GM18951 (cell line): ENCODE results near the gene VENTX.

ENCODE experiments used
- POLR2A ChIP-seq: IDR thresholded peaks from 4 replicates; pipeline ENCODE4 v1.6.1; 2011; ENCODE audit warnings: mild to moderate bottlenecking; ENCODE audit not compliant: insufficient read length, insufficient read depth; ENCODE audit errors: extremely low read depth
- in situ Hi-C: fragments of 300-500 bp; cut with MboI; formaldehyde crosslinking; loops from one replicate; pipeline ENCODE4 v1.12.0; 2022; ENCODE audit warnings: low sequenced_read_pairs, mixed read lengths, inconsistent platforms; ENCODE audit not compliant: unreplicated experiment

Gene VENTX

DNA sequence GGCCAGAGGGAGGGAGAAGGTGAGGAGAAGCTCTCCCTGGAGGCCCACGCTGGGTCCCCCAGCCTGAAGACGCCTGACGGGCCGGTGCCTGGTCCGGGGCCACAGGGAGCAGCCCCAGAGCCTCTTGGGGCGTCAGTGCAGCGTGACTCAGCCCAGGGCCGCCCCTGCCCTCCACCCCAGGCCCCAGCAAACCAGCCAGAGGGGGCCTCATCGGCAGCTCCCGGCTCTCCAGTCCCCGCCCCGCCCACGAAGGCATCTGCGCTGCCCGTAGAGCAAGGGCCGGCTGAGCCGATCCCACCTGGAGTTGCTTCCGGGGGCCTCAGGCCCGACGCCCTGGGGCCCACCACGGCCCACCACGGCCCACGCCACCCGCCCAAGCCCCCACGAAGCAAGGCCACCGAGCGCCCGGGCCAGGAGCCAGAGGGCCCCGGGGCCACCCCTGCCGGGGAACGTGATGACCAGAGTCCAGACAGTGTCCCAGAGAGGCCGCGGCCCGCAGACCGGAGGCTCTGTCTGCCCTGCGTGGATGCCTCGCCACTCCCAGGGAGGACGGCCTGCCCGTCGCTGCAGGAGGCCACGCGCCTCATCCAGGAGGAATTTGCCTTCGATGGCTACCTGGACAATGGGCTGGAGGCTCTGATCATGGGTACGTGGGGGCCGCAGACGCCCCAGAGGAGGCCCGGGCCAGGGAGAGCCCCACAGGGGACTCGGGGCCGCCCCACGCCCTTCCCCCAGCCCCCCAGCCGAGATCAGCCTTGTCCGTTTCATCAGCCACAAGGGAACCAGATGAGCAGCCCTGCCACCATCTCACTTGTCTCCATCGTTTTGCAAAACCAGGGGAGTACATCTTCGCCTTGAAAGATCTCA lies 38.8 kb upstream of the VENTX start:
- in situ Hi-C loops, result no loop called here
- no peak for TF ChIP-seq POLR2A

DNA sequence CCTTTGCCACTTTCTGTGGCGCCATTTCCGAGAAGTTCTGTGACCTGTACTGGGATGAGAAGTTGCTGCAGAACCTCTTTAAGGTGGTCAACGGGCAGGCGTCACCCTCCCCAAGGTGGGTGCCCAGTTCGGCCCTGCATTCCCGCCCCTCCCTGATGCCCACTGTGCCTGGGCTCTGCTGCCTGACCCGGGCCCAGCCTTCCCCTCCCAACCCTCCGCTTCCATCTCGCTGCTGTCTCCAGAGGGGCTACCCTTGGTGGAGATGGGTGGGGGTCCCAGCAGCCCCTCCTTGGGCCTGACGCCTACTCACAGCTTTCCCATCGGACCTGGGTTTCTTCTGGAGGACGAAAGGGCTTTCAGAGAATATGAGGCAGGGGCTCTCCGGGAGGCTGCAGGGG lies 38.2 kb upstream of the VENTX start:
- in situ Hi-C loops, result no loop called here
- no peak for TF ChIP-seq POLR2A

DNA sequence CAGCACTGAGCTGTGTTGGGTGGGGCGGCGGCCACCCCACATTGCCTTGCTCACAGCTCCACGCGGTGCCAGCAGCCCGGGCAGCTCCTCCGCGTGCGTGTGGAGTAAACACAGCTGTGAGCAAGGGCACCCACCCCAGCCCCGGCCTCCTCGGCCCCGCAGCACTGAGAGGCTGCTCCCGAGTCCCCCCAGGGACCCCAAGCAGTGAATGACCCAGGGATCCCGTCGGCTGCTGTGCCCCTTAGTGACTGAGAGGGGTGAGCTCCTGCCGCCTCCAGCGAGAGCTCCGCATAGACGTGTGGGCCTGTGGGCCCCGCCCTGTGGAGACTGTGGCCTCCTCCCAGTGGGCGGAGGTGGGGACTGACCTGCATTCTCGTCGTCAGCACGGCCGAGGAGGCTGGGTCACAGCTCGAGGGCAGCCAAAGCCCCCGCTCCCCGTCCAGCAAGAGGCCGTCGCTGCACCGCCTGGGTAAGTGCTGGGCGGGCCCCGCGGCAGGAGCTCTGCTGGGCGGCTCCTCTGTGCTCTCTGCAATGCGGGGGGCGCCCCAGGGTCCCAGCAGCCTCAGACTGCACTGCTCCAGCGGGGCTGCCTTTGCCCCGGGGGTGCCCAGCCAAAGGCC lies 37.6 kb upstream of the VENTX start:
- in situ Hi-C loops, result no loop called here
- TF ChIP-seq POLR2A, result no peak

DNA sequence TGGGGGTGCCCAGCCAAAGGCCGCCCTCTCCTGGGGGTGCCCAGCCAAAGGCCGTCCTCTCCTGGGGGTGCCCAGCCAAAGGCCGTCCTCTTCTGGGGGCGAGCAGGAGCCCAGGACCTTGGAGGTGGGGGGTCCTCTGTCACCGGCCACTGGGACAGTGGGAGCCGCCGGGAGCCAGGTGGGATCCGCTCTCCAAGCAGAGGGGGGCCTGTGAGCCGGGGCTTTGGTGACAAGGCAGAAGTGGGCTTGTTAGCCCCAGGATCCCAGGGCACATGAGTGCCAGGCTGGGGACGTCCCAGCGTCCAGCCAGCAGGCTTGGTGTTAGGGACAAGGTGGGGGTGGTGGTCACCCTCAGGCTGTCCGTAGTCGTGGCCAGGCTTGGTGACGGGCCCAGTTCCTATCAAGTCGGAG lies 37.0 kb upstream of the VENTX start:
- in situ Hi-C loops, result no loop called here
- TF ChIP-seq POLR2A, result no peak

DNA sequence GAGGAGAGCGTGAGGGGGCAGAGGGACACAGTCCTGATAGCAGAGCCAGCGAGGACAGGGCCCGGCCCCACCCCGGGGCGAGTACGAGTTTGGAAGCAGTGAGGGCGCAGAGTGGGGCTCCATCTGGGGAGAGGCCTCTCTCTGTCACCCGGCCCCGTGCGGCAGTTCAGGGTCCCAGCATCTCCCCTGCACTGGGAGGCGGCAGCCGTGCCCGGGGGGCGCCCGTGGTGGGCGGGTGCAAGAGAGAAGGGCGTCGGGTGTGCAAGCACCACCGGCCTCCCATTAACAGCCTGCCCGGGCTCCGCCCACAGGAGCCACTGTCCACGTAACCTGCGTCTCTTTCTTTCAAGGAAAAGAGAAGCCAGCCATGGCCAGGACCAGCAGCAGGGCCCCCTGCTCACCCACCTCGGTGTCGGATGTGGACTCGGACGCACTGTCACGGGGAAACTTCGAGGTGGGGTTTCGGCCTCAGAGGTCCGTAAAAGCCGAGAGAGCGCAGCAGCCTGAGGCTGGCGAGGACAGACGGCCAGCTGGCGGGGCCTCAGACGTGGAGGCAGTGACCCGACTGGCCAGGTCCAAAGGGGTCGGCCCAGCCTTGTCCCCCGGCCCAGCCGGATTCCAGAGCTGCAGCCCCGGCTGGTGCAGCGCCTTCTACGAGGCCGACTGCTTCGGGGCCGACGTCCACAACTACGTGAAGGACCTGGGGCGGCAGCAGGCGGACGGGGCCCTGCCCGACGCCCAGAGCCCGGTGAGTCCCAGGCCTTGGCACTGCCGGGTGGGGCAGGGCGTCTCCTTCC lies 36.3 kb upstream of the VENTX start:
- in situ Hi-C loops, result no loop called here

DNA sequence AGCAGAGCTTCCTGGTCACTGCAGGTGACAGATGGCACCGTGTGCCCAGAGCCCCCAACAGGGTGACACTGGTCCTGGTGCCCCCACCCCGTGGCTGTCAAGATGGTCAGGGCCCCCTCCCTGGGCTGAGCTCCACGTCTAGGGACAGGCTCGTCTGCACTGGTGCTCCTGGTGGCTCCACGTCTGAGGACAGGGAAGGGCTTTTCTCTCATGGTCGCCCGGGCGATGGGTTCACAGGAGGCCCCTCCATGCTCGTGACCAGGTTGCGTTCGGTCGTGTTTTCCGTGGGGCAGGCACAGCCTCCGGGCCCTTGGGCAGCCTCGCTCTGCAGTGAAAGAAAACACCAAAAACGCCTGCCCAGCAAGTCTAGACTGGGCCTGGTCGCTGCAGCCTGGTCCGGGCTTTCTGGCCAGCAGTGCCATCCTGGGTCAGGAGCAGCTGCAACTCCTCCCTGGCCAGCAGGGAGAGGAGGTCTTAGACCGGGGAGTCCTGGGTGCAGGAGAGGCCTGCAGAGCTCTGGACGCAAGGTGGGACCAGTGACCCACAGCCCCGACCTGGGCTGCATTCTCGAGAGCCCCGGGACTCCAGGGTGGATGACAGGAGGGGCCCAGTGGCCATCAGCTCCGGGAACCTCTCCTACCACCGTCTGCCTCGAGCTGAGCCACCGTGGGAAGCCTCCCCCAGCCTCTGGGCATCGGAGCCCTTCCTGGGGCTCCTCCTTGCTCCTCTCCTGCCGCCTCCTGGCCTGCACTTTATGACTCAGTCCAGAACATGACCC lies 35.5 kb upstream of the VENTX start:
- in situ Hi-C loops, result no loop called here
- TF ChIP-seq POLR2A, result no peak

More for the DNA sequence above, 36.3 kb upstream of the VENTX start:
- no peak for TF ChIP-seq POLR2A

DNA sequence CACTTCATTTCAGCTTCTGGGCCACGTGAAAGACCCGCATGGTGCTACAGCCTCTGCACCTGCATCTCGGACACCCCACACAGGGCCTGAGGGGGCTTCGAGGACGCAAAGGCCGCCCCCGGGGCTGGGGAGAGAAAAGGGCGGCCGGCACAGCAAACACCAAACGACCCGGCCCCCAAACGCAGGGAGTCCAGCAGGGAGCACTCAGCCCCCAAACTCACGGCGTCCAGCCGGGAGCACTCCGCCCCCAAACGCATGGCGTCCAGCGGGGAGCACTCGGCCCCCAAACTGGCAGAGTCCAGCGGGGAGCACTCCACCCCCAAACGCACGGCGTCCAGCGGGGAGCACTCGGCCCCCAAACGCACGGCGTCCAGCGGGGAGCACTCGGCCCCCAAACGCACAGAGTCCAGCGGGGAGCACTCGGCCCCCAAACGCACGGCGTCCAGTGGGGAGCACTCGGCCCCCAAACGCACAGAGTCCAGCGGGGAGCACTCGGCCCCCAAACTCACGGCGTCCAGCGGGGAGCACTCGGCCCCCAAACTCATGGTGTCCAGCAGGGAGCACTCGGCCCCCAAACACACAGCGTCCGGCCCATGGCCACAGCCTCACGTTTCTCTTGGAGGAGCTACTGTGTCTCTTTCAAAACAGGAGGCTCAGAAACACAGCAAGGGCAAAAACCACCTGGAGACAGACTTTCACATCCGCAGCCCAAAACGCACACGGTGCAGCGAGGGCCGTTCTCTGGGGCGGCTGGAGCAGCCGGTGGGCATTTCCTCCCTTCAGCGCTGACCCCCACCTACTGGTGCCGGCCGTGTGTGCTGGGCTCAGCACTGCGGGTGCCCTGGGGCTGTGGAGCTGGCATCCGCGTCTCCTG lies 34.6 kb upstream of the VENTX start:
- in situ Hi-C loops, result no loop called here
- TF ChIP-seq POLR2A, result no peak

DNA sequence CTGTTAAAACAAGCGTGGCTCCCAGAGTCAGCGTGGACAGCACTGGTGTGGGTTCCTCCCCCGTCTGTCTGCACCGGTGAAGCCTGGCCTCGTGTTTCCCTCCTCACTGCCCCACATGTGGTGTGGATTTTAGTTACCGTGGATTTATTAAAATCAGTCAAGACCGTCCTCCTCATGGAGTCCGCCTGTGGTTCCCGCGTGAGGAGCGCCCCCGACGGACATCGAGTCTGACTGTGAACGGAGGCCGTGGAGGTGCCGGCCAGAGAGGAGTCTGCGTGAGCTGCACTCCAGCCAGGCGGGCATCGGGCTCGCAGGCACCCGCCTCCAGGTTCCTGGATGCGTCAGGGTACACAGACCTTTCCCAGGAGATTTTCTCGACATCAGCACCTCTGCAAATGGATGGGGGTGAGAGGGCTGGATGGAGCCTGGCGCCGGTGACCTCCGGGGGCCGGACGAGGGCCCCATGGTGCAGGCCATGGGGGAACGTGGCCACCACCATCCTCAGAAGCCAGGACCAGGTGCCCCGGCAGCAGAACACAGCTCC lies 33.9 kb upstream of the VENTX start:
- TF ChIP-seq POLR2A, result no peak
- in situ Hi-C loops, result no loop called here

DNA sequence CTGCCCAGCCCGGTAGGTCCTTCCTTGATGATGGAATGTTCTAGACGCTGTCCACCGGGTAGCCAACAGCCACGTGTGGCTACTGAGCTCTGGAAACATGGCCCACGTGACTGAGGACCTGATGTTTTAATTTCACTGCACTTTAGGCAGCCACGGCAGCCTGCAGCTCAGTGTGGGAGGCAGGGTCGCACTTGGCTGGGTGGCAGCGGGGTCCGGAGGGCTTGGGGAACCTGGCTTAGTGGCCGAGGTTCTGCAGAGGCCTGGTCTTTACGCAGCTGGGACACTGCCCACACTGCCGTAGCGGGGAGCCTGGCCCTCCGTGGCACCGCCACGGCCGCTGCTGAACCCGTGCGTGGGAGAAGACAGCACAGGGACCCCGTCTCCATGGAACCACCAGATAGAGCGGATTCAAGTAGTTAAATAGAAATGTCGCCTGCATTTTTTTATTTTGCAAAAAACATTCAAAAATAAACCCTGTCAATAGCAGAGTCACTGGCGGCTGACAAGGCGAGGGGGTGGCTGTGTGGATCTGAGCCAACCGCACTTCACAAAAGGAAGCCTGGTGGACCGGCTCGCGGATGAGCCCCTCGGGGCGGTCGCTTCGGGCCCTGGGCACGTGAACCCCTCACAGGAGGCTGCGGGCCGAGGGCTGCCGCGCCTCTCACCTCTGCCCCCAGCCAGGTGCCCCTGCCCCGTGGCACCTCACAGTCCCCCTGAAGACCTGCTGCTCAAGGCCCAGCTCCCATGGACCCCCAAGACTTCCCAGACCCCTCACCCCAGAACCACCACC lies 33.2 kb upstream of the VENTX start:
- no peak for TF ChIP-seq POLR2A

DNA sequence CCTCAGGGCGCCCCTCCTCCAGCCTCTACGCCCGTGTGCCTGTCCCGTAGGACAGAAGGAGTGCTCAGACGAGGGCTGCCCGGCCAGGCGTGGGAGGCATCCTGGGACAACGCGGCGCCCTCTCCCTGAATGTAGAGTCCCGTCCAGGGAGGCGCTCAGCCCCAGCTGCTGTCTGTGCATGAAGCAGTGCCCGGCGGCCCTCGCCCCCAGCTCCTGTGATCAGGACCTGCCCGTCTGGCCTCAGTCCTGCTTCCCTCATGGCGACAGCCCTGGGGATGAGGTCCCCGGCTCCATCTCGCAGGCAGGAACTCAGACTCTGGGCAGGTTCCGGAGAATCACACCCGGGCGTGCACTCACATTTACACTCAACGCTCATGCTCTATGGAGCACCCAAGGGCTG lies 32.5 kb upstream of the VENTX start:
- in situ Hi-C loops, result no loop called here
- no peak for TF ChIP-seq POLR2A

More for the DNA sequence above, 33.2 kb upstream of the VENTX start:
- in situ Hi-C loops, result no loop called here
